SH-SY5Y (cell line): ENCODE measurements around the gene ZDHHC7.

Experiments used
- GATA2 ChIP-seq: IDR thresholded peaks from 2 replicates; pipeline ENCODE4 v1.6.1; 2011; ENCODE audit warnings: mild to moderate bottlenecking, low read depth, low read length
- GATA3 ChIP-seq: IDR thresholded peaks from 2 replicates; pipeline ENCODE4 v1.6.1; 2011; ENCODE audit warnings: low read depth, mild to moderate bottlenecking, low read length, moderate library complexity

DNA sequence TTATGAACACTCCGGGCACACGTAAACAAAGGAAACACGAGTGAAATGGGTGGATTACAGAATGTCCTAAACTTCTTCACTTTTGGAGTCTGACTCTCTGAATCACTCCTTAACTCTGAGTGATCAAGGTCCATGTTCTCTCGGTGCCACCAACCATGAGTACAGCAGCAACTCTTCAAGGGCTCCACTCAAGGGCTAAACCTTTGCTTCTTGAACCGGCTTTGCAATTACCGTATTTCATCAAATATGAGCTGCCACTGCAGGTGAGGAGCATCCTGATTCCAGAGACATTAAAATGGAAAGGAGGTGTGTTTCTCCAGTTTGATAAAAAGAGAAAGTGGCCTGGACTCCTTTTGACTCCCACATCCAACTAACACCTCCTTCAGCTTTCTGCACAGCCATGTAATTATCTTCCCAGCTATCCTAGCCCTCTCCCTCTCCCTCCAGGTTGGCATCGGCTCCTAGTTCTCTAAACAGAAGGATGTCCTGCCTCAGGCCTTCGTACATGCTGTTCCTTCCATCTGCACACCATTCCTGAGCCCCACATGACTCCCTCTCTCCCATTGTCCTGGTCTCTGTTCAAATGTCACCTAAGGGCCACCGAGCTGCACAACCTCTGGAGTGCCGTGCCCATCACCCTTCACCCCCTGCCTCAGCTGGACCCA is 61.4 kb downstream of the ZDHHC7 start:
- TF ChIP-seq GATA2: no peak
- no peak for TF ChIP-seq GATA3
